ENCODE measurements around the gene PTPRN2.

Gene PTPRN2

DNA sequence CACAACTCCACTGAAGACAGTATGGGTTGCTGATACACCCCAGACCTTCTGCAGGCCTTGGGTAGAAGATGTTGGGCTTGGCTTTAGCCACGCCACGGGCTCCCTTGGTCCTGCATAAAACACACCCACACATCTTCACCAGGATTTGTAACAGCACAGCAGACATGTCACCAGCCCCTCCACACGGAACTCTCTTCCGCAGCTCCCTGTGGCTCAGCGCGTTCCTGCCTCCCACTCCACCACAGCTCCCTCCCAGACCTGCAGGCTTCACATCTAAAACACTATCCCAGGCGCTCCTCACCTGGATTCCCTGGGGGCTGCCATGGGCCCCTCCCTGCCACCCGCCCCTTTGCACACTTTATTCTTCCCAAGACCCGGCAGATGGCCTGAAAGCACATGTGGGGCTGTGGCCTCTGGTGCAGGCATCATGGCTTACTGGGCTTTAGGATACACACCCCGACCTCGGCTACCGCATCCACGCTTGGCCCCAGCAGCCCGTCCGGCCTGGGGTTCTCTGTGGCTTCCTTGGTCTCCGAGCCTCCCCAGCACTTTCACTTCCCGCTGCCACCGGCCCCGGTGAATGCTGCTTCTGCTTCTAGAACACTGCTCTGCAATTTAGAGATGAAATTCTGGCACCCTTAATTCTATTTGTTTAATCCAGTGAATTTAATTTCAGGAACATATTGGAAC lies 818.0 kb downstream of the PTPRN2 start:
- DNase-seq (ENCODE audit: low spot score) = no peak

DNA sequence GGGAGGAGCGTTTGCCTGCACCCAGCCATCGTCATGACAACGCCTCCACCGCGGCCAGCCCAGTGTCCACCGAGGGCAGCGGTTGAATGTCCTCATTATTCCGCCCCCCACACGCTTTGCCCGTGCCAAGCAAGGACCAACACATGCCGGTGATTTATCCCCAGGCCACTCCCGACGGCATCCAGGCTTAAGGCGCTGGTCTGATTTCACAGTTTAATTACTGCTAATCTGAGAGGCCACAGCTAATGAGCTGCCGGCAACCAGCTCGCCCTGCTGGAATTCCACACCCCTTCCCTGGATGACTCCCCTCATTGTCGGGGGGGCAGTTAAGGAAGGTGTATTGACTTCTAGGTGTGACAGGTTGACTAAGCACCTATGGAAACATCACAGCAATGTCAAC lies 818.5 kb downstream of the PTPRN2 start:
- no peak for DNase-seq (ENCODE audit: low spot score)

DNA sequence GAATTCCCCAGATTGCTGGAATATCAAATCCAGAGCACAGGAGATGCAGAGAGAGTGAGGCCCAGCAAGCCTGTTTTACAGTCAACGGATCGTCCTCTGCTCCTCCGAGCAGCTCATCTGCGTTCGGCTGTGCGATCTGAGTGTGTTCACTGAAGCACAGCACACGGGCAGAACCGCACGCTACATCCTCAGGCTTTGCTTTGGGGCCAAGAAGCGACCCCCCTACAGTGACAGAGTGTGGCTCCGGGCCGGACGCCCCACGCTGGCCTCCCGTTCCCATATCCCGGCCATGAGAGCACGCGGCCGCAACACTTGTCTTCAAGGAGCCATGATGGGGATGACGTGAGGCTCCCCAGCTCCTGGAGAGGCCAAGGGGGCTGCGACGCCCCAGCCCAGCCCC lies 819.4 kb downstream of the PTPRN2 start:
- DNase-seq (ENCODE audit: low spot score) = no peak

DNA sequence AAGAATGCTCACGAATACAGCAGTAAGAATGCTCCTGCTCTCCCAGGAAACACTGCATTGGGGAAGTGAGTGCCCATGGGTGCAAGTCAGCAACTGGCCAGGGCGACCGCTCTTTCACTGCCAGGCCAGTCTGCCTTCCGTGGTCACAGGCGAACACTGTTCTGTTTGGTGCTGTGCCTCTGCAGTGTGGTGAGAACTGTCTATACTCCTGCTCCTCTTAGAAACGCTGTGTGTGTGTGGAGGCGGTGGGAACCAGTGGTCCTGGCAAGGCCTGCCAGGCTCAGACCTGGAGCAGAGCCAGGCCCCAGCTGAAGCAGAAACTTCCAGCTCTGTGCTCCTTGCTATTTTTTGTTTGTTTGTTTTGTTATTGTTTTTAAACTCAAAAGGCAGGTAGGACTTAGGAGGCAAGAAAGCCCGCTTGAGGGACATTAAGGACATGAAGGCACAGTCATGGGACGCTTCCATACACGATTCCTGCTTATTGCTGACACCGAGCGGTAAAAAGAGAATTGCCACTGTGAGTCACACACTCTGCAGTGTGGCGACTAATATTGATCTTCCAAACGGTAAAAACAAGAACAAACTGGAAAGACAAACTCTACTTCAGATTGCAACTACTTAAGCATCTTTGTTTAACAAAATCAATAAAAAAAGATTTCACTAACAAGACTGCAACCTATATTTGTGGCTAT lies 820.0 kb downstream of the PTPRN2 start:
- no peak for DNase-seq (ENCODE audit: low spot score)

DNA sequence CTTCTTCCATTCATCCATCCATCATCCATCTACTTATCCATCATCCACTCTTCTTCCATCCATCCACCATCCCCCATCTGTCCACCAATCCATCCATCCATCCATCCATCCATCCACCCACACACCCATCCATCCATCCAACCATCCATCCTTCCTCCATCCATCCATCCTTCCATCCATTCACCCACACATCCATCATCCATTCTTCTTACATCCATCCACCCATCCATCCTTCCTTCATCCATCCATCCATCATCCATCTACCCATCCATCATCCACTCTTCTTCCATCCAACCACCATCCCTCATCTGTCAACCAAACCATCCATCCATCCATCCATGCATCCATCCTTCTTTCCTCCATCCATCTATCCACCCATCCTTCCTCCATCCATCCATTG lies 821.5 kb downstream of the PTPRN2 start:
- no peak for DNase-seq (ENCODE audit: low spot score)

DNA sequence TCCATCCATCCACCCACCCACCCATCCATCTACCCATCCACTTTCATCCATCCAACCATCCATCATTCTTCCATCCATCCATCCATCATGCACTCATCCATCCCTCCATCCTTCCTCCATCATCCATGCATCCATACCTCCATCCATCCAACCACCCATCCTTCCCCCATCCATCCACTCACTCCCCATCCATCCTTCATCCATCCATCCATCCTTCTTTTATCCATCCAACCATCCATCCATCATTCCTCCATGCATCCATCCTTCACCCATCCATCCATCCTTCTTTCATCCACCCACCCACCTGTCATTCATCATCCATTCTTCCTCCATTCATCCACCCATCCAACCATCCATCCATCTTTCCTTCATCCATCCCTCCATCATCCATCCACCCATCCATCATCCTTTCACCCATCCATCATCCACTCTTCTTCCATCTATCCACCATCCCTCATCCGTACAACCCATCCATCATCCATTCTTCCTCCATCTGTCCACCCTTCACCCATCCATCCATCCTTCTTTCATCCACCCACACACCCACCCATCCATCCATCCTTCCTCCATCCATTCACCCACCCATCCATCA lies 822.6 kb downstream of the PTPRN2 start:
- DNase-seq (ENCODE audit: low spot score) = no peak

DNA sequence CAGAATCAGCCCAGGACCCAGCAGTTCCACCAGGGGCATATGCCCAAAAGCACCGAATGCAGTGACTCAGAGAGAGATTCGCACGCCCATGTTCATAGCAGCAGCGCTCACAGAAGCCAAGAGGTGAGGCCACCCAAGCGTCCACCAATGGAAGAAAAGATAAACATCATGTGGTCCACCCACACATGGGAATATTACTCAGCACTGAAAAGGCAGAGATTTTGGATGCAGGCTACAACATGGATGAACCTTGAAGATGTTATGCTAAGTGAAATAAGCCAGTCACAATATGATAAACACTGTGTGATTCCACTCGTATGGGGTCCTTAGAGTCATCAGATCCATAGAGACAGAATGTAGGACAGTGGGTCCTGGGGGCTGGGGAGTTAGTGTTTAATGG lies 823.4 kb downstream of the PTPRN2 start:
- no peak for DNase-seq (ENCODE audit: low spot score)

DNA sequence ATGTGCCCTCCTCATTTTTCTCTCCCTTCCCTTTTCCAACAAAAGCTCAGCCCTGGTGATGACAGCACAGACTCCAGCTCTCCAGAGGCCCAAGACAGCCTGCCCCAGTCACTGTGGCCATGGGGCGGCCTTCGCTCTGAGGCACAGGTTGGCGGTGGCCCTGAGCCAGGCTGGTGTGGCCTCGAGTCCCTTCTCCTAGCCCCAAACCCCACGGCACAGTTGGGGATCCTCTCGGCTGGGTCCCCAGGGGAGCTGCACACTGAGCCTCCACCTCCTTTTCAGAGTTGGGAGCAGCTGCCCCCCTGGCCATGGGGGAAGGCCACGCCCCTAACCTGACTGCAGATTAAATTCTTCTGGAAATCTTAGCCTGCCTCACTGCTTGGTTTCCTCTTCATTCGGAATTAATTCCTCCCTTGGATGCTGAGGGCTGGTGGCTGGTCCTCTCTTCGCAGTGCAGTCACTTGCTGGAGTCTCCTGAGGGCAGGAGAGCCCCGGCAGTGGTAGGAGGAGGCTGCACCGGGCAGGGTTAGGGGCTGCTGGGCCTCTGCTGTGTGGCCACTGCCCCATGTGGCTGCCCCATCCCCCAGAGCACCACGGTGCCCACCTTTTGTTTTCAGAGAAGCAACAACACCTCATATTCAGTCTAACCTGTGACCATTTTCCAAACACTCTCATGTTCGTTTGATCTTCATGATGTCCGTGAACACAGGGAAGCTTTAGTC lies 824.2 kb downstream of the PTPRN2 start:
- no peak for DNase-seq (ENCODE audit: low spot score)

DNA sequence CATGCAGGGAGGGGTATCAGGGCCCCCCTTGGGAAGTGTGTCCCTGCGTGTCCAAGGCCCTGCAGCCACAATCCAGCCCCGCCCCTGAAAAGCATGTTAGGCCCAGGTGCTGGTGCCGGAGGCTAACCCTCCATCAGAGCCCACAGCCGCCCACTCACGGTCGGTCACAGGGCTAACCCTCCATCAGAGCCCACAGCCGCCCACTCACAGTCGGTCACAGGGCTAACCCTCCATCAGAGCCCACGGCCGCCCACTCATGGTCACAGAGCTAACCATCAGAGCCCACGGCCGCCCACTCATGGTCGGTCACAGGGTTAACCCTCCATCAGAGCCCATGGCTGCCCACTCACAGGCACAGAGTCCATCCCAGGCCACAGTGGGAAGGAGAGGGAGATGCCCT lies 824.8 kb downstream of the PTPRN2 start:
- no peak for DNase-seq (ENCODE audit: low spot score)

DNA sequence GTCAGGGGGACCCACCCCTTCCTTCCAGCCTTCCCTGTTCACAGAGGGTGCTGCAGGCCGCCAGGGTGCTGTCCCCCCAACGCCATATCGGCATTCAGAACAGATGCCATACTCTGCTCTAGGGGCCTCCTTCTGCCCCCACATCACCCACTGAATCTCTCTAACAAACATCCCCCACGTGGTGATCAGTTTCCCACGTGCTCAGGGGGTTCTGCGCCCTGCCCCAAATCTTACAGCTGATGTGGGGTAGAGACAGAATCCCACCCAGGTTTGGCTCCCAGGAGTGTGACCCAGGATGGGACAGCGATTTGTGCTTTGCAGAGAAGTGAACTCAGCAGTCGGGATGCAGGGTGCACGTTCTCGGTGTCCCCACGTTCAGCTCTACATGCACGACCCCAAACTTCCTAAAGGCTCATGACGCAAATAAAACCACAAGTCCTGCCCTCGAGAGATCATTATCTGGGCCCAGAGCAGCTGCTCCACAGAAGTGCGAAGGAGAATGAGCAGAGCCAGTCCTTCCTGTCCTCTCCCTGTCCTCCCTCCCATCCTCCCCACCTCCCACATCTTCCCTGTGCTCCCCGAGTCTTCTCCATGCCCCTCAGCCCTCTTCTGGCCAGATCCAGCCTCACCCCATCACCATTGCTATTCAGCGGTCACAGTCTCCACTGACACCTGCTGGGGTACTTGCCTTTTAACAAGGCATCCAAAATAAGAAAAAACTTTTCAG lies 827.5 kb downstream of the PTPRN2 start:
- no peak for DNase-seq (ENCODE audit: low spot score)

DNA sequence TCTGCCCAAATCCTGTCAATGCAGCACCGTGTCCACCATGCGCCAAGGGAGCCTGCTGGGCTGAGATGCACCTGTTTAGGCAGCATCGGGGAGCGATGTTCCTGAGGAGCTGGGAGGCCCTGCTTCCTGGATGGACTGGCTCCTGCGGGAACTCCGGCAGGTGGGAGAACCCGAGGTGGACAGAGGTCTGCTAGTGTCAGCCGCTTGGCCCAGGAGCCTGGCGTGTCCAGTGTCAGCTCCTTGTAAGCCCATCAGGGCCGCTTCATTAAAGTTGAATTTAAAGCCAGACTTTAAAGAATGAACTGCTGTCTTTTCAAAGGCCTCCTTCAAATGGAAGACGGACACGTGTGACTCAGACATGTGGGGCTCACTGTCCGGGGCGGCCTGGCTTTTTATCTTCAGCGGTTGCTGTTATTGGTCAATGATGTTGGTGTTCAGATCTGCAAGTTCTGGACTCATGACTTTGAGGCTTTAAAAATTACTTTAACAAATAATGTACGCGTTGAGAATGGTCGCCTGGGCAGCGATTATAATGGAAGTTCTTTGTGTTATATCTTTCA lies 828.3 kb downstream of the PTPRN2 start:
- no peak for DNase-seq (ENCODE audit: low spot score)

DNA sequence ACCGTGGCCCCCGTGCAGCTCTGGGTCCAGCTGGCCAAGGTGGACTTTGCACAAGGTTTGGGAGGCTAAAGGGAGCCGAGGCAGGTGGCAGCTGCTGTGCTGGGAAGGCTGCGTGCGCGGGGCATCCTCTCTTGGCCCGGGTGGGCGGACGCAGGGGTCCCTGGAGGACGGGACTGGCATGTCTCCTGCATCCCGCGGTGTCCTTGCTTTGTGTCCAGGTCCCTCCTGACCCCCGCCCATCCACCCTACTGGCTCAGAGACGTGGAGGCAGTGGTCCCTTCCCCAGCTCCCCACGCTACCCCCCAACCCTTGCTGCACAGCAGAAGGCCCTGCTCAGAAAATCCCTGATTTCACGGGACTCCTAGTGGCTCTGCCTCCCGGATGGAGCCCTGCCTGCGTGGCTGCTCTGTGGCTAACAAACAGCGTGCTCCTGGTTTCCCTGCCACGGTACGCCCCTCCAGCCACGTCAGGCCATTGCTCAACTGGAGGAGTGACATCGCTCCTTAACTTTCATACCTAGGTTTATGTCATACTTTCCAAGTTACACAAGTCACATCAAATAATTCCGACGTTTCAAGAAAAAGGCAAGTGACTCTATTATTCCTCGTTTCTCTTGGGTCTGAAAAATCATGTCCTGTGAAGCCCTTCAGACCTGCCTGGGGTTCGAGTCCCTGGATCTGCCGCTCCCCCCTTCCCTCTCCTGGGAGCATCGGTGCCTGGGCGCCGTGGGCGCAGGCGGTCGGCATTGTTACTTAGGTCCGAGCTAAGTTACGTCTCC lies 829.0 kb downstream of the PTPRN2 start:
- no peak for DNase-seq (ENCODE audit: low spot score)

DNA sequence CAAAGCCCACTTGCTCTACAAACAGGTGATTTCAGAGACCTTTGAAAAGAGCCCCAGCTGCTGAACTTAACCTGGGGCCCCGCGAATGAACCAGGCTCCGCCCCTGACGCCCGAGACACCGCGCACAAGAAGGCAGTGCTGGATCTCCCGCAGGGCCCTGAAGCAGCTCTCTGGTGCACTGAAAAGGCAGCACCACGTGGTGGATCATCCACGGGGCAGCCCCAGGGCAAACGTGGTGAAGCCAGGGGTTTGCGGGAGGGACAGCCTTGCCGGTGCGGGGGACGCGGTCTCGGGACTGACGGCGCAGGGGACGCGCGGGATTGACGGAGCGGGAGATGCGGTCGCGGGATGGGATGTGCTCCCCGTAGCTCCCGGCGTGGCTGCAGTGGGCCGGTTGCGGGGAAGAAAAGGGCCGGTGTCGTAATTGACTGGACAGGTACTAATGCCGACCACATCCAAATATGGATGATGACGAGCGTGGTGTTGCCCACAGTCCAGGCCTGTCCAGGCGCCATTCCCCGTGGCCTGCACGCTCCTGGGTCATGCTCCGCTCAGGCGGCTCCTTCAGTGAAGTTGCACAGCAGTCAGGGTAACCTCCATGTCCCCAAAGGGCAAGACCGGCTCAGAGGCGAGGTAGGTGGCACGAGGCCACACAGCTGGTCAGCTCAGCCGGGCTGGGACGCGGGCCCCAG lies 829.7 kb downstream of the PTPRN2 start:
- no peak for DNase-seq (ENCODE audit: low spot score)

DNA sequence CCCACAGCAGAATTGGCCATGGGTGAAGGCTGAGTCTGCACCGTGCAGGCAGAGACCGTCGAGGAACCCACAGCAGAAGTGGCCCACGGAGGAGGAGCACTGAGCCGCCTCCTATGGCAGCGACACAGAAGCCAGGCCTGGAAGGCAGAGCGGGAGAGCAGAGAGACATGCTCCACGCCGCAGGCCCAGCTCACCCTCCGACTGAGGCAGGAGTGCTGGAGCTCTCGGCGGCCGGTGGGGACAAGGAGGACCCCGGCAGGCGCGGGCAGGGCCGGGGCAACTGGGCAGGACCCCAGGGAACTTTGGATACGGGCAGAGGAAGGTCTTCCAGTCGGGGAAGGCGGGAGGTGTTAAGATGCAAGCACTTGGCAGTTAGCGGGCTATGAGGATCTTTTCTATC lies 830.4 kb downstream of the PTPRN2 start:
- no peak for DNase-seq (ENCODE audit: low spot score)

DNA sequence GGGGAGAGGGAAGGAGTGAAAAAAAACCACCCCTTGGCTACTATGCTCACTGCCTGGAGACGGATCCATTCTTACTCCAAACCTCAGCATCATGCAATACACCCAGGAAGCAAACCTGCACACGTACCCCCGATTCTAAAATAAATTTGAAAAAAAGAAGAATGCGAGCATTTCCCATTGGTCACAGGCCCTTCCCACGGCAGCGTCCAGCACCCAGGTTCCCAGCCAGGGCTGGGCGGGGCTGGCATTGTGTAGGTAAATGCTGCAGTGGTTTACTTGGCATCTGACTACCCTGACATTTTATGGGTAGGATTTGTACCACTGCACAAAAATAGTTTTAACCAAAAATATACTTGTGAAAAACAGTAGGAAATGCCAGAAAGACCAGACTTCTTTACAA lies 831.9 kb downstream of the PTPRN2 start:
- no peak for DNase-seq (ENCODE audit: low spot score)

DNA sequence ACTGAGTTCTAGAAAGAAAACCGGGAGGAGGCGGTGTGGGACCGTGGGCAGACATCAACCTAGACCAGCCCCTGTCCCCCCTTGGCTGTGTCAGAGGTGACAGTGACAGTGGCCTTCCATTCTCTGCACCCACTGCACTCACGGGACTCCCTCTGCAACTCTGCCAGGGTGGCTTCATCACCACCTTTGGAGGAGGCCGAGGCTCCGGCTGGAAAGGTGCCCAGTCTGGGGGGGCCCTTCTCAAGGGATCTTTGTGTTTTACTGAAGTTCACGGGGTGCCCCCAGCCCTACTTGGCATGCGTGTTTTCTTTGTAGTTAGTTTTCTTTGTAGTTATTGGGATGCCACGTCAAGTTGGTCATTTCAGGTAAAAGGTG lies 833.2 kb downstream of the PTPRN2 start:
- no peak for DNase-seq (ENCODE audit: low spot score)

DNA sequence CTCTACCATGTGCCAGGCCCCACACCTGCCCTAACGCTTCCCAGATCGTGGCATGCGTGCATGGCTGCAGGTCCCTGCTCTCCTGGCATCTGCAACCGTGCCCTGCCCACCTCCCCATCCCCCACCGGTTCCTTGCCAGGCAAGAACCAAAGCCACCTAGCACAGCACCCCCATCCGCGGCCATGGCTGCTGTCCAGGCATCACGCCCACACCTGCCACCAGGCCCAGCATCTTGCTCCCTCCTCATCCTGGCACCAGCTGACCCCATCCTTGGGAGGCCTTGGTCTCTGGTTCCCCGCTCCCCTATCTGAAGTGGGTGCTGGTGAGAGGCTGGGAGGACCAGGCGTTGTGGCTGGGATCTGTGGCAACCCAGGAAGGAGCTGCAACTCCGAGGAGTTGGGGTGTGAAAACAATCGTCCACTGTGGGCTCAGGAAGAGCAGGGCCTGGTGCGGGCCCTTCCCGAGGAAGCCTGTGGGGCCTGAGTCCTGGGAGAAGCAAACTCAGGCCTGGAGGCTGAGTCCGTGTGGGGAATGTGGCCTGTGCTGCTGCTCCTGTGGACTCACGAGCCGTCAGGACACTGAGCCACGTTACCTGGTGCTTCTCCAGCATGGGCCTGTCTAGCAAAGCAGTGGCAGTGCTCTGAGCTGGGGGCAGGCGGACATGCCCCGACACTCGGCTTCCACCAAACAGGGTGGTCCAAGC lies 833.8 kb downstream of the PTPRN2 start:
- no peak for DNase-seq (ENCODE audit: low spot score)

DNA sequence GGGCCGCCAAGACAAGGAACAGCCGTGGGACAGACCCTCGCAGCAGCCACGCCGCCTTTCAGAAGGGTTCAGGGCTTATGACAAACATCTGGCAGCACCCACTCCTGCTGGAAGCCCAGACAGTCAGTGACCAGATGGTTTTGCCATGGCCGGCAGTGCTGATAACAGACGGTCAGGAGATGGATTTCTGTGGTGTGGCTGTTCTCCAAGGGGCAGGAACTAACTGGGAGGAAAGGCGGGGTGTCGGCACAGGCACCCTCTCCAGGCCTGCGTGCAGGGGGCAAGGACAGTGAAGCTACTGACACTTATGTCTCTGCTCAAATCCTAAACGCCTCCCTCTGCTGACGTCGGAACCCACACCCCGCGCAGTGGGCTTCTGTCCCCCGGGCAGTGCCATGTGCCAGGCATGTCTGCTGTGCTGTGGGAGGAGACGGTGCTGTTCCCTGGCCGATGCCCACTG lies 834.8 kb downstream of the PTPRN2 start:
- no peak for DNase-seq (ENCODE audit: low spot score)

DNA sequence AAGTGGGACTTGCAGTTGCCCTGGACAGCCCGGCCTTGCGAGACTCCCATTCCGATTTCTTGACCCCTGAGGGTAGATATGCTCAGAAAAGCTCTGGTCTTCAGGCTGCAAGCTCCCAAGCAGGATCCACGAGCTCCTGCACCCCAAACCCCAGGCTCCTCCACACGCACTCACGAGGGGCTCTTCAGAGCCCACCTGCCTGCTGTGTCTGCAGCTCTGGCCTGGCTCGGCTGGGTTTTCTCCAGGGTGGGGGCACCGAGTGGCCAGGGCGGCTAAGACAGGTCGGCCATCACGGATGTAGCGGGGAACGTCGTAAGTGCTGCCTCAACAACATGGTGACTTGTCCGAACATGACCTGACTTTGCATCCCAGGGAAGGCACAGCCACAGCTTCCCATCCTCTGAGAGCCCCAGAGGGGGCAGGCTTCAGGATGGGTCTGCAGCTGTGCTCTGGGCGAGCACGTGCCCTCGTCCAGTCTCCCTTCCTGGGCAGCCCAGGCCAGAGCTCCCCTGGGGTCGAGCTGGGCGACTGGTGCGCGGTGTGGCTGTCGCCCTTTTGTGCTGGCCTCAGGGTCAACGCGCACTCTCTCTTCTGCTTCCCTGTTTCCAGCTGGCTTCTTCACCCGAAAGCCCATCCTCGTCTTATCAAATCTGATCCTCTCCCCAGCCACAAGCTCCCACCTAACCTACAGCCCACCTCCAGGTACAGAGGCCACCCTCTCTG lies 835.5 kb downstream of the PTPRN2 start:
- DNase-seq (ENCODE audit: low spot score) = no peak
